ENCODE data around the gene MAN1C1. TPM values are rescaled to one million over a fixed set of nuclear protein-coding genes. Genes with fewer than 3 reads are reported as not detected.

Gene MAN1C1
- total RNA-seq, 1 donor from 2014 or later = 5.4 TPM

DNA sequence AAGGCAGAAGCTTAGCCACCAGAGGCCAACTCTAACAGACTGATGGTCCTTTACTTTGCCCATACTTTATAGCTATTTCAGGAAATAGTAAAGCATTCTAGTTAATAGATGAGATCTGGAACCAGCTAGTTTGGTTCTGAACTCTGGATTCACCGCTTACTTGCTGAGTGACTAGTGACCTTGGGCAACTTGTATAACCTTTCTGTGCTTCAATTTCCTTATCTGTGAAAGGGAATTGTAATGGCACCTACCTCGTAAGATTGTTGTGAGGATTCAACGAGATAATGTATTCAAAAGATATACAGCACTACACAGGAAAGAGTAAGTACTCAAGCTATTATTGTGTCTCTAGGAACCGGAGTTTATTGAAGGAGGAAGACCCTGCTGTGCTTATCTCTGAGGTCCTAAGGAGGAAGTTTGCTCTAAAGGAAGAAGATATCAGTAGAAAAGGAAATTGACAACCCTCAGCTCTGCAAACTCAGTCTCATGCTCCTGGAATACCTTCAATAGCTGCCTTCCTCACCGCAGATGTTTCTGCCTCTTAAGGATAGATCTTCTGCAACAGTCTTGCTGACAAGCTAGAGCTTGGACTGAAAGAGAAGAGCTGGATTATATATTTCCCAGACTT lies 215.1 kb downstream of the MAN1C1 start:
- Mint-ChIP-seq H3K4me3 (ENCODE audit: unreplicated experiment) (no peak overlapping the region), H3K27me3 (ENCODE audit: unreplicated experiment) (no peaks in the 10 kb centered on the region), H3K36me3 (ENCODE audit: unreplicated experiment) (no peaks in the 10 kb centered on the region), H3K27ac (ENCODE audit: unreplicated experiment) (no peak overlapping the region), H3K9me3 (ENCODE audit: unreplicated experiment) (peaks cover 2% of the 10 kb centered on the region), H3K4me1 (ENCODE audit: low read depth, unreplicated experiment) (no peaks in the 10 kb centered on the region)
- no peak for DNase-seq
- TF ChIP-seq, protein P1, sequence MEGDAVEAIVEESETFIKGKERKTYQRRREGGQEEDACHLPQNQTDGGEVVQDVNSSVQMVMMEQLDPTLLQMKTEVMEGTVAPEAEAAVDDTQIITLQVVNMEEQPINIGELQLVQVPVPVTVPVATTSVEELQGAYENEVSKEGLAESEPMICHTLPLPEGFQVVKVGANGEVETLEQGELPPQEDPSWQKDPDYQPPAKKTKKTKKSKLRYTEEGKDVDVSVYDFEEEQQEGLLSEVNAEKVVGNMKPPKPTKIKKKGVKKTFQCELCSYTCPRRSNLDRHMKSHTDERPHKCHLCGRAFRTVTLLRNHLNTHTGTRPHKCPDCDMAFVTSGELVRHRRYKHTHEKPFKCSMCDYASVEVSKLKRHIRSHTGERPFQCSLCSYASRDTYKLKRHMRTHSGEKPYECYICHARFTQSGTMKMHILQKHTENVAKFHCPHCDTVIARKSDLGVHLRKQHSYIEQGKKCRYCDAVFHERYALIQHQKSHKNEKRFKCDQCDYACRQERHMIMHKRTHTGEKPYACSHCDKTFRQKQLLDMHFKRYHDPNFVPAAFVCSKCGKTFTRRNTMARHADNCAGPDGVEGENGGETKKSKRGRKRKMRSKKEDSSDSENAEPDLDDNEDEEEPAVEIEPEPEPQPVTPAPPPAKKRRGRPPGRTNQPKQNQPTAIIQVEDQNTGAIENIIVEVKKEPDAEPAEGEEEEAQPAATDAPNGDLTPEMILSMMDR (IDR thresholded peaks at IDR 0.05; ENCODE audit: partially characterized antibody, unreplicated experiment) = no peak

DNA sequence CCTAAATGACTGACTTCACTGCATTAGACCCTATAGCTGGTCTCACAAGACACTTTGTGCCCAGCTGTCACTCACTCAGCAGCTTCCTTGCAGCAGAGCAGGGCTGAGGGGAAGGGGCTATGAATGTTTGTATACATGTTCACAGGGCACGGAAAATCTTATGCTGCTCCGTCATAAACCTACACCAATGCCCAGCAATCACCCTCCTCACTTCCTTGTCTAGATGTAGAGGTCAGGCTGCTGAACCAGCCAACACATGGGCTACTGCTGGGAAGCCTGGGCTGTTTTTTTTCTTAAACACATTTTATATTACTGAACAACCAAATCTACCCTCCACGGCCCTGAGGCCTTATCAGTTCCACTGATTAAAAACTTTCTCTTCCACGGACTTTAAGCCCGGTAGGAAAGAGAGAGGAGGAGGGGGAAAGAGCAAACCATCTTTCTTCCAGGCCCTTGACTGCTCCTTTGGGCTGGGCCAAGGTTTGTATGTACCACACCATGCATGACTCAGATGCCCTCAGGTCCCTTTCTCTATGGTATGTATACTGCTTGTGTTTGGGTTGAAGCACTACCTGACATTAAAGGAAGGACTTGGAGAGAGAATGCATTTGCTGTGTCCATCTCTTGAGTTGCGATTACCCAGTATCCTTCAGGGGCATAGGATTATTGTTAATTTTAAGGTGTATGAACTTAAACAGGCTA lies 215.9 kb downstream of the MAN1C1 start:
- TF ChIP-seq, protein P1 (IDR thresholded peaks at IDR 0.05; ENCODE audit: partially characterized antibody, unreplicated experiment) = no peak
- Mint-ChIP-seq H3K27me3 (ENCODE audit: unreplicated experiment) (no peaks in the 10 kb centered on the region), H3K4me3 (ENCODE audit: unreplicated experiment) (no peak overlapping the region), H3K9me3 (ENCODE audit: unreplicated experiment) (peaks cover 2% of the 10 kb centered on the region), H3K4me1 (ENCODE audit: low read depth, unreplicated experiment) (no peaks in the 10 kb centered on the region), H3K36me3 (ENCODE audit: unreplicated experiment) (no peaks in the 10 kb centered on the region), H3K27ac (ENCODE audit: unreplicated experiment) (no peak overlapping the region)
- no peak for DNase-seq

DNA sequence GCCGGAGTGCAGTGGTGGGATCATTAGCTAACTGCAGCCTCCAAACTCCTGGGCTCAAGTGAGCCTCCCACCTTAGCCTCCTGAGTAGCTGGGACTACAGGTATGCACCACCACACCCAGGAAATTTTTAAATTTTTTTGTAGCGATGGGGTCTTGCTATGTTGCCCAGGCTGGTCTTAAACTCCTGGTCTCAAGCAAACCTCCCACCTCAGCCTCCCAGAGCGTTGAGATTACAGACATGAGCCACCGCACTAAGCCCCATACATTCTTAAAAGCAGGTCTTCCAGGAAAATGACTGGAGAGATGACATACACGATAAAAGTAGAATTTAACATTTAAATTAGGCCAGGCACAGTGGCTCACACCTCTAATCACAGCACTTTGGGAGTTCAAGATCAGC lies 216.6 kb downstream of the MAN1C1 start:
- Mint-ChIP-seq H3K36me3 (ENCODE audit: unreplicated experiment) (no peaks in the 10 kb centered on the region), H3K4me1 (ENCODE audit: low read depth, unreplicated experiment) (no peaks in the 10 kb centered on the region)

More for the DNA sequence above, 216.6 kb downstream of the MAN1C1 start:
- Mint-ChIP-seq H3K9me3 (ENCODE audit: unreplicated experiment) (peaks cover 2% of the 10 kb centered on the region), H3K27ac (ENCODE audit: unreplicated experiment) (no peak overlapping the region), H3K27me3 (ENCODE audit: unreplicated experiment) (no peaks in the 10 kb centered on the region), H3K4me3 (ENCODE audit: unreplicated experiment) (no peak overlapping the region)
- TF ChIP-seq, protein P1 (IDR thresholded peaks at IDR 0.05; ENCODE audit: partially characterized antibody, unreplicated experiment) = no peak
- DNase-seq = no peak

Other genes starting within 250 kb of the MAN1C1 start
- 1.2 TPM for gene RHCE, start 196.0 kb upstream of the MAN1C1 start, total RNA-seq (ENCODE audit: unreplicated experiment)
- gene MACO1, start 185.9 kb upstream of the MAN1C1 start, total RNA-seq (ENCODE audit: unreplicated experiment) = 85.4 TPM
- 2.4 TPM for gene LDLRAP1, start 73.2 kb upstream of the MAN1C1 start, total RNA-seq (ENCODE audit: unreplicated experiment)
- gene SELENON, start 183.4 kb downstream of the MAN1C1 start, total RNA-seq (ENCODE audit: unreplicated experiment) = 79.8 TPM
- 70.4 TPM for gene MTFR1L, start 203.2 kb downstream of the MAN1C1 start, total RNA-seq (ENCODE audit: unreplicated experiment)
- 1.3 TPM for gene AUNIP, start 242.7 kb downstream of the MAN1C1 start, total RNA-seq (ENCODE audit: unreplicated experiment)